NCI-H524 treated with DMSO at 0.1 percent for 48 hours (cell line): ENCODE data around the gene PXYLP1.
"Not testable (repeated sequence)": the region's sequence is repeated elsewhere in the genome, so short reads cannot be mapped to it uniquely, and the experiment has no call there.

ENCODE experiments used
- DNase-seq: peaks from one replicate; lab custom pipeline; 2025; lab: John Stamatoyannopoulos, UW

Gene PXYLP1

GRCh38 chr3:141231101-141231951 is at the start of gene PXYLP1:
TSS of gene PXYLP1 (plus strand) at chr3:141231825. CDS start at chr3:141260176, 28,351 bp downstream.
- DNase-seq, result no peak

- no peak for DNase-seq
These were observed 48.0 kb upstream of the PXYLP1 start for GRCh38 chr3:141183606-141184005.

- DNase-seq, result no peak
These were observed 47.2 kb upstream of the PXYLP1 start for GRCh38 chr3:141184430-141184829.

- no peak for DNase-seq
These were observed 40.4 kb upstream of the PXYLP1 start for GRCh38 chr3:141191097-141191749.

GRCh38 chr3:141192345-141192744 is 39.3 kb upstream of the PXYLP1 start:
- DNase-seq, result peak; percentile 81

GRCh38 chr3:141193066-141193830 is 38.4 kb upstream of the PXYLP1 start:
- DNase-seq, result no peak

GRCh38 chr3:141201122-141201521 is 30.5 kb upstream of the PXYLP1 start:
- no peak for DNase-seq

- DNase-seq, result no peak
These were observed 28.9 kb upstream of the PXYLP1 start for GRCh38 chr3:141202682-141203081.

- no peak for DNase-seq
These were observed 27.8 kb upstream of the PXYLP1 start for GRCh38 chr3:141203866-141204265.

- DNase-seq, result no peak
These were observed 27.3 kb upstream of the PXYLP1 start for GRCh38 chr3:141204343-141204742.

GRCh38 chr3:141211306-141211705 is 20.3 kb upstream of the PXYLP1 start:
- DNase-seq, result not testable (repeated sequence)

GRCh38 chr3:141212101-141212500 is 19.5 kb upstream of the PXYLP1 start:
- DNase-seq, result no peak

GRCh38 chr3:141212555-141212954 is 19.1 kb upstream of the PXYLP1 start:
- no peak for DNase-seq

- DNase-seq, result no peak
These were observed 14.7 kb upstream of the PXYLP1 start for GRCh38 chr3:141216975-141217374.

- no peak for DNase-seq
These were observed 14.2 kb upstream of the PXYLP1 start for GRCh38 chr3:141217389-141217788.

GRCh38 chr3:141218162-141218835 is 13.3 kb upstream of the PXYLP1 start:
- no peak for DNase-seq

- no peak for DNase-seq
These were observed 12.7 kb upstream of the PXYLP1 start for GRCh38 chr3:141218926-141219325.

GRCh38 chr3:141223673-141224166 is 7.9 kb upstream of the PXYLP1 start:
- no peak for DNase-seq

GRCh38 chr3:141225939-141226338 is 5.7 kb upstream of the PXYLP1 start:
- DNase-seq, result no peak

- no peak for DNase-seq
These were observed 4.4 kb upstream of the PXYLP1 start for GRCh38 chr3:141227216-141227615.

GRCh38 chr3:141227752-141228151 is 3.9 kb upstream of the PXYLP1 start:
- no peak for DNase-seq

GRCh38 chr3:141228395-141228794 is 3.2 kb upstream of the PXYLP1 start:
- DNase-seq, result no peak
